SK-N-SH (cell line): ENCODE results near the gene TARDBP. TPM values are rescaled to one million over a fixed set of nuclear protein-coding genes. Genes with fewer than 3 reads are reported as not detected.

Source experiments
- CTCF ChIA-PET: fragments of 300-600, 350-600 bp; formaldehyde crosslinking; extraction: SDS; loops from one replicate; lab custom pipeline; 2021; lab: Yijun Ruan, JAX
- POLR2A ChIA-PET: fragments of 350-600 bp; sonication (Branson Sonifier 250); formaldehyde crosslinking; extraction: SDS; loops from one replicate; lab custom pipeline; 2020; ENCODE audit warnings: antibody characterized with exemption, inconsistent platforms; lab: Yijun Ruan, JAX
- DNase-seq: peaks from one replicate; pipeline ENCODE4 v3.0.0; 2012
- H2AFZ ChIP-seq: fragments of 200-600 bp; sonication (generic); 2 replicates; pipeline ENCODE4 v1.8.1; 2016; ENCODE audit warnings: antibody characterized with exemption, mild to moderate bottlenecking, low read depth
- H3F3A ChIP-seq: fragments of 200-600 bp; sonication (generic); replicated peaks from 2 replicates; pipeline ENCODE3; 2016; ENCODE audit warnings: antibody characterized with exemption, mild to moderate bottlenecking; ENCODE audit not compliant: insufficient read depth
- H3K27ac ChIP-seq, 2 experiments: fragments of 200-500 bp in 1 of 2; fragments of 200-600 bp in 1 of 2; sonication (Bioruptor generic) in 1 of 2; sonication (generic), shearing (Covaris generic) in 1 of 2; 2 replicates each; pipeline versions ENCODE4 v1.5.1 to v1.6.1; 2014 to 2016; ENCODE audit warnings: low read depth in 2 of 2, inconsistent platforms in 1 of 2, low read length in 1 of 2, mild to moderate bottlenecking in 1 of 2, mixed read lengths in 1 of 2
- H3K27me3 ChIP-seq: fragments of 200-600 bp; sonication (generic), shearing (Covaris generic); 2 replicates; pipeline ENCODE4 v1.6.1; 2016; ENCODE audit warnings: mixed run types; ENCODE audit not compliant: insufficient read depth
- H3K36me3 ChIP-seq, 2 experiments: fragments of 200-500 bp in 1 of 2; fragments of 200-600 bp in 1 of 2; sonication (Bioruptor generic) in 1 of 2; sonication (generic) in 1 of 2; replicated peaks in 1 of 2; 2 replicates each; pipeline versions ENCODE3 to v1.5.1; 2014 to 2016; ENCODE audit warnings: low read length in 1 of 2, mild to moderate bottlenecking in 1 of 2; ENCODE audit not compliant: insufficient read depth in 2 of 2, control insufficient read depth in 1 of 2
- H3K4me1 ChIP-seq, 2 experiments: fragments of 200-500 bp in 1 of 2; fragments of 200-600 bp in 1 of 2; sonication (Bioruptor generic) in 1 of 2; sonication (generic), shearing (Covaris generic) in 1 of 2; 2 replicates each; pipeline versions ENCODE4 v1.5.1 to v1.6.1; 2014 to 2016; ENCODE audit warnings: low read depth in 1 of 2, low read length in 1 of 2, mixed run types in 1 of 2; ENCODE audit not compliant: insufficient read depth in 2 of 2, control insufficient read depth in 1 of 2
- H3K4me2 ChIP-seq: fragments of 200-600 bp; sonication (generic), shearing (Covaris generic); 2 replicates; pipeline ENCODE4 v1.6.1; 2017; ENCODE audit warnings: mixed run types
- H3K4me3 ChIP-seq, 2 experiments: fragments of 200-500 bp in 1 of 2; fragments of 200-600 bp in 1 of 2; sonication (Bioruptor generic) in 1 of 2; sonication (generic), shearing (Covaris generic) in 1 of 2; 2 replicates each; pipeline versions ENCODE4 v1.5.1 to v1.8.1; 2014 to 2016; ENCODE audit warnings: low read depth in 2 of 2, inconsistent platforms in 1 of 2, low read length in 1 of 2, mild to moderate bottlenecking in 1 of 2, mixed read lengths in 1 of 2, moderate library complexity in 1 of 2
- H3K79me2 ChIP-seq: fragments of 200-600 bp; sonication (generic); 2 replicates; pipeline ENCODE4 v1.8.1; 2017; ENCODE audit warnings: mild to moderate bottlenecking; ENCODE audit not compliant: insufficient read depth
- H3K9ac ChIP-seq: fragments of 200-600 bp; sonication (generic); 2 replicates; pipeline ENCODE4 v1.6.1; 2017; ENCODE audit warnings: mixed run types
- H3K9me2 ChIP-seq: fragments of 200-600 bp; sonication (generic); 2 replicates; pipeline ENCODE4 v1.6.1; 2017; ENCODE audit warnings: mixed run types
- H3K9me3 ChIP-seq: fragments of 200-600 bp; sonication (generic); 2 replicates; pipeline ENCODE4 v1.6.1; 2017; ENCODE audit warnings: mixed run types, mild to moderate bottlenecking, moderate library complexity
- H4K20me1 ChIP-seq: fragments of 200-600 bp; sonication (generic); 2 replicates; pipeline ENCODE4 v1.6.1; 2017; ENCODE audit warnings: mild to moderate bottlenecking, mixed run types; ENCODE audit not compliant: insufficient read depth
- CHD2 ChIP-seq: fragments of 150-350 bp; IDR thresholded peaks from 2 replicates; pipeline ENCODE4 v1.6.1; 2018; ENCODE audit warnings: low read length; ENCODE audit not compliant: partially characterized antibody
- CTCF ChIP-seq: fragments of 200-600 bp; sonication (generic); IDR thresholded peaks from 2 replicates; pipeline ENCODE4 v1.6.1; 2017; ENCODE audit warnings: antibody characterized with exemption, mild to moderate bottlenecking, moderate library complexity
- ELF1 ChIP-seq: IDR thresholded peaks from 2 replicates; pipeline ENCODE4 v1.4.0; 2012
- EP300 ChIP-seq, 2 experiments: IDR thresholded peaks; 2 replicates each; pipeline versions ENCODE4 v1.4.0 to v1.6.1; 2012; ENCODE audit warnings: borderline replicate concordance in 1 of 2, low read depth in 1 of 2, low read length in 1 of 2
- FOXJ3 ChIP-seq: sonication (generic); formaldehyde crosslinking; IDR thresholded peaks from 2 replicates; pipeline ENCODE4 v1.5.1; 2020; ENCODE audit warnings: mild to moderate bottlenecking, missing genetic modification reagents
- FOXM1 ChIP-seq: IDR thresholded peaks from 2 replicates; pipeline ENCODE4 v1.4.0; 2012; ENCODE audit warnings: low read depth, mild to moderate bottlenecking
- GABPA ChIP-seq: IDR thresholded peaks from 2 replicates; pipeline ENCODE4 v1.4.0; 2012; ENCODE audit warnings: low read depth, mild to moderate bottlenecking
- NRF1 ChIP-seq: IDR thresholded peaks from 2 replicates; pipeline ENCODE4 v1.6.1; 2012; ENCODE audit warnings: low read depth, mild to moderate bottlenecking, low read length
- RAD21 ChIP-seq: IDR thresholded peaks from 2 replicates; pipeline ENCODE4 v1.6.1; 2012; ENCODE audit warnings: mild to moderate bottlenecking, low read length
- RCOR1 ChIP-seq: fragments of 150-350 bp; IDR thresholded peaks from 2 replicates; pipeline ENCODE4 v1.6.1; 2017; ENCODE audit warnings: antibody characterized with exemption, low read length
- RFX5 ChIP-seq: IDR thresholded peaks from 2 replicates; pipeline ENCODE4 v1.6.1; 2012; ENCODE audit warnings: mild to moderate bottlenecking, improper control_type of control experiment, low read length
- SIN3A ChIP-seq: IDR thresholded peaks from 2 replicates; pipeline ENCODE4 v1.6.1; 2012; ENCODE audit warnings: low read depth, mild to moderate bottlenecking, low read length, moderate library complexity, borderline replicate concordance
- TAF1 ChIP-seq: IDR thresholded peaks from 2 replicates; pipeline ENCODE4 v1.6.1; 2012; ENCODE audit warnings: low read depth, mild to moderate bottlenecking, low read length, moderate library complexity, borderline replicate concordance
- USF1 ChIP-seq: IDR thresholded peaks from 2 replicates; pipeline ENCODE4 v1.4.0; 2012; ENCODE audit warnings: low read depth, borderline replicate concordance
- USF2 ChIP-seq: fragments of 150-350 bp; IDR thresholded peaks from 2 replicates; pipeline ENCODE4 v1.6.1; 2017; ENCODE audit warnings: antibody characterized with exemption, low read length, low read depth, borderline replicate concordance
- whole genome bisulfite sequencing: methylation state at CpG from one replicate; pipeline ENCODE4 v1.1.6; 2017; ENCODE audit warnings: low lambda C conversion rate; 5-methylcytosine and 5-hydroxymethylcytosine counted together
- polyA plus RNA-seq, 3 experiments: library from polyadenylated mRNA; depleted of rRNA; stranded (reverse); fragments of >200 nt; gene quantifications; 2 replicates each; pipeline ENCODE4 v1.2.3, GENCODE V29; 2012
- TF ChIP-seq, protein P1 (sequence below): IDR thresholded peaks from 2 replicates; pipeline ENCODE4 v1.4.0; 2012; ENCODE audit warnings: low read depth, borderline replicate concordance

The TARDBP gene
- polyA plus RNA-seq, 1 of the 3 experiments (the other 2 are of a cell fraction): 207 TPM

DNA sequence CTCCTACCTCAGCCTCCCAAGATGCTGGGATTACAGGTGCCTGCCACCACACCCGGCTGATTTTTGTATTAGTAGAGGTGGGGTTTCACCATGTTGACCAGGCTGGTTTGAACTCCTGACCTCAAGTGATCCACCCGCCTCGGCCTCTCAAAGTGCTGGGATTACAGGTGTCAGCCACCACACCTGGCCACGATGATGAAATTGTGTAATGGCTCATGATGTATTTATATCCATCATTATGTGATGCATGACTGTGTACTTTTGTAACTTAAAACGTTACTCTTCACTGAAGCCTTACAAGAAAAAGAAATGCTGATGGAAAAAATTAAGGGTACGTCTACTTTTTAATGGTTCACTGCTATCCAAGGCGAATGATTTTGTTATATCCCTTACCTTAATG, 7.5 kb downstream of the TARDBP start:
- peaks cover 65% of the 10 kb centered on the region for H3K79me2 ChIP-seq
- CTCF ChIA-PET: interaction anchor here (1.1 to 3.3 kb wide), 2 partner anchors 8 to 18 kb away, joined by 3 to 15 read pairs; partner anchors contain the start of gene TARDBP
- H3K4me2 ChIP-seq: no peak overlapping the region
- H3F3A ChIP-seq: peaks cover 25% of the 10 kb centered on the region
- H4K20me1 ChIP-seq: peaks cover 65% of the 10 kb centered on the region
- no peak overlapping the region for H3K9ac ChIP-seq
- no peaks in the 10 kb centered on the region for H3K9me3 ChIP-seq
- no peak overlapping the region for H3K27ac ChIP-seq
- no peak overlapping the region for H3K4me3 ChIP-seq
- H3K27me3 ChIP-seq: no peaks in the 10 kb centered on the region
- DNase-seq: no peak
- H3K4me1 ChIP-seq: 0 out of 4 replicates have a peak, but pooled peaks cover 0 to 3% of the 10 kb centered on the region in 2 experiments
- TF ChIP-seq EP300 (IDR thresholded peaks at IDR 0.05; ENCODE audit: borderline replicate concordance in 1 of 2, low read depth in 1 of 2, low read length in 1 of 2) (no peak), USF2 (no peak), TAF1 (no peak), FOXM1 (no peak), RFX5 (no peak), RAD21 (no peak), CTCF (no peak)
- H3K36me3 ChIP-seq: peaks cover 77 to 86% of the 10 kb centered on the region in 2 experiments
- WGBS: 92% methylated on average over 7 of the region's 7 CpGs
- no peaks in the 10 kb centered on the region for H3K9me2 ChIP-seq
- POLR2A ChIA-PET: no interaction called here
- H2AFZ ChIP-seq: no peak overlapping the region

DNA sequence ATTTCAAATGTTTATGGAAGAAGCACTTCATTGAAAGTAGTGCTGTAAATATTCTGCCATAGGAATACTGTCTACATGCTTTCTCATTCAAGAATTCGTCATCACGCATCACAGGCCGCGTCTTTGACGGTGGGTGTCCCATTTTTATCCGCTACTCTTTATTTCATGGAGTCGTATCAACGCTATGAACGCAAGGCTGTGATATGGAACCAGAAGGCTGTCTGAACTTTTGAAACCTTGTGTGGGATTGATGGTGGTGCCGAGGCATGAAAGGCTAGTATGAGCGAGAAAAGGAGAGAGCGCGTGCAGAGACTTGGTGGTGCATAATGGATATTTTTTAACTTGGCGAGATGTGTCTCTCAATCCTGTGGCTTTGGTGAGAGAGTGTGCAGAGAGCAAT, 10.7 kb downstream of the TARDBP start:
- ChIA-PET CTCF (interaction anchor here (3.3 kb wide), 1 partner anchor 14 kb away, joined by 15 read pairs; no protein-coding TSS in a partner anchor), POLR2A (no interaction called here)
- Histone ChIP-seq H3K4me1 (no peaks in the 10 kb centered on the region), H3K4me2 (no peak overlapping the region)
- no peak for TF ChIP-seq CTCF
- TF ChIP-seq CHD2: no peak
- TF ChIP-seq USF1: no peak
- TF ChIP-seq FOXJ3 (CRISPR knock-in tag): no peak
- TF ChIP-seq ELF1: no peak
- TF ChIP-seq GABPA: no peak
- no peak for TF ChIP-seq SIN3A
- TF ChIP-seq FOXM1: no peak
- no peak for TF ChIP-seq NRF1
- TF ChIP-seq, protein P1, sequence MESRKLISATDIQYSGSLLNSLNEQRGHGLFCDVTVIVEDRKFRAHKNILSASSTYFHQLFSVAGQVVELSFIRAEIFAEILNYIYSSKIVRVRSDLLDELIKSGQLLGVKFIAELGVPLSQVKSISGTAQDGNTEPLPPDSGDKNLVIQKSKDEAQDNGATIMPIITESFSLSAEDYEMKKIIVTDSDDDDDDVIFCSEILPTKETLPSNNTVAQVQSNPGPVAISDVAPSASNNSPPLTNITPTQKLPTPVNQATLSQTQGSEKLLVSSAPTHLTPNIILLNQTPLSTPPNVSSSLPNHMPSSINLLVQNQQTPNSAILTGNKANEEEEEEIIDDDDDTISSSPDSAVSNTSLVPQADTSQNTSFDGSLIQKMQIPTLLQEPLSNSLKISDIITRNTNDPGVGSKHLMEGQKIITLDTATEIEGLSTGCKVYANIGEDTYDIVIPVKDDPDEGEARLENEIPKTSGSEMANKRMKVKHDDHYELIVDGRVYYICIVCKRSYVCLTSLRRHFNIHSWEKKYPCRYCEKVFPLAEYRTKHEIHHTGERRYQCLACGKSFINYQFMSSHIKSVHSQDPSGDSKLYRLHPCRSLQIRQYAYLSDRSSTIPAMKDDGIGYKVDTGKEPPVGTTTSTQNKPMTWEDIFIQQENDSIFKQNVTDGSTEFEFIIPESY: no peak
- no peak for TF ChIP-seq RCOR1
- TF ChIP-seq, all 33 proteins: peak for 0
- H3F3A ChIP-seq: peaks cover 31% of the 10 kb centered on the region
- H3K9ac ChIP-seq: no peak overlapping the region
- 96% methylated on average over 14 of the region's 14 CpGs for WGBS
- no peak overlapping the region for H3K27ac ChIP-seq
- DNase-seq: no peak
- H3K79me2 ChIP-seq: peaks cover 32% of the 10 kb centered on the region; the same call in 1 of the 2 replicates
- no peak overlapping the region for H2AFZ ChIP-seq
- H3K9me2 ChIP-seq: no peaks in the 10 kb centered on the region
- H3K36me3 ChIP-seq: peaks cover 79 to 83% of the 10 kb centered on the region in 2 experiments
- no peaks in the 10 kb centered on the region for H3K9me3 ChIP-seq
- no peaks in the 10 kb centered on the region for H3K27me3 ChIP-seq
- H4K20me1 ChIP-seq: peaks cover 35% of the 10 kb centered on the region
- H3K4me3 ChIP-seq: no peak overlapping the region
